Neuronal stem cell (in vitro differentiated cells): ENCODE measurements around the gene PAPOLB.

Experiments used
- DNase-seq: peaks from one replicate; pipeline ENCODE4 v3.0.0-alpha.2; 2013; ENCODE audit warnings: low spot score
- H2AFZ ChIP-seq: one replicate; pipeline ENCODE4 v1.6.1; 2013; ENCODE audit warnings: mild to moderate bottlenecking, low read length, inconsistent platforms
- H2AK5ac ChIP-seq: 2 replicates; pipeline ENCODE4 v1.6.1; 2013; ENCODE audit warnings: low read depth, mild to moderate bottlenecking, inconsistent platforms, low read length, moderate library complexity, mixed read lengths
- H2BK120ac ChIP-seq: 2 replicates; pipeline ENCODE4 v1.6.1; 2013; ENCODE audit warnings: low read depth, mild to moderate bottlenecking, inconsistent platforms, low read length, moderate library complexity, mixed read lengths
- H2BK12ac ChIP-seq: one replicate; pipeline ENCODE4 v1.6.1; 2013; ENCODE audit warnings: low read length, inconsistent platforms
- H2BK15ac ChIP-seq: 2 replicates; pipeline ENCODE4 v1.6.1; 2013; ENCODE audit warnings: mild to moderate bottlenecking, low read length, inconsistent platforms, mixed read lengths
- H2BK5ac ChIP-seq: one replicate; pipeline ENCODE4 v1.6.1; 2013; ENCODE audit warnings: inconsistent platforms, mild to moderate bottlenecking, low read length, moderate library complexity
- H3K14ac ChIP-seq: one replicate; pipeline ENCODE4 v1.6.1; 2013; ENCODE audit warnings: low read length, inconsistent platforms
- H3K18ac ChIP-seq: 2 replicates; pipeline ENCODE4 v1.6.1; 2013; ENCODE audit warnings: low read length, inconsistent platforms
- H3K23ac ChIP-seq: 2 replicates; pipeline ENCODE4 v1.6.1; 2013; ENCODE audit warnings: low read depth, mild to moderate bottlenecking, mixed read lengths, low read length, inconsistent platforms; ENCODE audit not compliant: poor library complexity
- H3K27ac ChIP-seq: replicated peaks from 3 replicates; pipeline ENCODE4 v1.5.1; 2013; ENCODE audit warnings: low read length, inconsistent platforms
- H3K27me3 ChIP-seq, 3 experiments: 2 replicates each; pipeline ENCODE4 v1.6.1; 2013; ENCODE audit warnings: low read length in 3 of 3, mild to moderate bottlenecking in 2 of 3, inconsistent platforms in 1 of 3, low read depth in 1 of 3, mixed read lengths in 1 of 3, moderate library complexity in 1 of 3; ENCODE audit not compliant: control insufficient read depth in 3 of 3, insufficient read depth in 3 of 3
- H3K36me3 ChIP-seq, 2 donors: replicated peaks in 1 of 2; 2 replicates each; pipeline ENCODE4 v1.6.1; 2013; ENCODE audit warnings: low read length in 2 of 2; ENCODE audit not compliant: control insufficient read depth in 2 of 2, insufficient read depth in 2 of 2
- H3K4ac ChIP-seq: 2 replicates; pipeline ENCODE4 v1.6.1; 2013; ENCODE audit warnings: inconsistent platforms, mild to moderate bottlenecking, low read length, moderate library complexity
- H3K4me1 ChIP-seq, 2 donors: 1 replicate in 1 of 2; 2 replicates in 1 of 2; pipeline ENCODE4 v1.6.1; 2013; ENCODE audit warnings: low read length in 2 of 2, low read depth in 1 of 2; ENCODE audit not compliant: control insufficient read depth in 2 of 2, insufficient read depth in 1 of 2
- H3K4me2 ChIP-seq: one replicate; pipeline ENCODE4 v1.6.1; 2013; ENCODE audit warnings: mild to moderate bottlenecking, low read length, inconsistent platforms; ENCODE audit not compliant: insufficient read depth, poor library complexity, severe bottlenecking
- H3K4me3 ChIP-seq, 2 donors: 2 replicates each; pipeline ENCODE4 v1.5.1; 2013; ENCODE audit warnings: low read length in 2 of 2, mild to moderate bottlenecking in 2 of 2, inconsistent platforms in 1 of 2, moderate library complexity in 1 of 2
- H3K79me1 ChIP-seq: one replicate; pipeline ENCODE4 v1.6.1; 2013; ENCODE audit warnings: low read depth, mild to moderate bottlenecking, inconsistent platforms, low read length, moderate library complexity
- H3K9ac ChIP-seq: one replicate; pipeline ENCODE4 v1.6.1; 2013; ENCODE audit warnings: mild to moderate bottlenecking, low read depth, low read length, inconsistent platforms; ENCODE audit not compliant: poor library complexity
- H3K9me3 ChIP-seq, 2 donors: replicated peaks in 1 of 2; 2 replicates each; pipeline versions ENCODE3 to v1.6.1; 2013; ENCODE audit warnings: low read length in 2 of 2, mild to moderate bottlenecking in 2 of 2, inconsistent platforms in 1 of 2, low read depth in 1 of 2, mixed read lengths in 1 of 2, moderate library complexity in 1 of 2; ENCODE audit not compliant: control insufficient read depth in 2 of 2, insufficient read depth in 1 of 2
- H4K8ac ChIP-seq: one replicate; pipeline ENCODE4 v1.6.1; 2013; ENCODE audit warnings: low read depth, mild to moderate bottlenecking, inconsistent platforms, low read length, moderate library complexity
- H4K91ac ChIP-seq: one replicate; pipeline ENCODE4 v1.6.1; 2013; ENCODE audit warnings: low read length, low read depth, mild to moderate bottlenecking, inconsistent platforms; ENCODE audit not compliant: poor library complexity
- WGBS, 2 donors: extraction: QIAGEN DNeasy Blood & Tissue Kit; methylation state at CpG; one replicate each; pipeline ENCODE4 v1.1.7; 2013; ENCODE audit warnings: missing lambda C conversion rate in 2 of 2, mixed read lengths in 1 of 2; ENCODE audit not compliant: insufficient read length in 2 of 2, insufficient replicate concordance in 1 of 2; ENCODE audit errors: extremely low coverage in 2 of 2; 5-methylcytosine and 5-hydroxymethylcytosine counted together

PAPOLB gene

DNA sequence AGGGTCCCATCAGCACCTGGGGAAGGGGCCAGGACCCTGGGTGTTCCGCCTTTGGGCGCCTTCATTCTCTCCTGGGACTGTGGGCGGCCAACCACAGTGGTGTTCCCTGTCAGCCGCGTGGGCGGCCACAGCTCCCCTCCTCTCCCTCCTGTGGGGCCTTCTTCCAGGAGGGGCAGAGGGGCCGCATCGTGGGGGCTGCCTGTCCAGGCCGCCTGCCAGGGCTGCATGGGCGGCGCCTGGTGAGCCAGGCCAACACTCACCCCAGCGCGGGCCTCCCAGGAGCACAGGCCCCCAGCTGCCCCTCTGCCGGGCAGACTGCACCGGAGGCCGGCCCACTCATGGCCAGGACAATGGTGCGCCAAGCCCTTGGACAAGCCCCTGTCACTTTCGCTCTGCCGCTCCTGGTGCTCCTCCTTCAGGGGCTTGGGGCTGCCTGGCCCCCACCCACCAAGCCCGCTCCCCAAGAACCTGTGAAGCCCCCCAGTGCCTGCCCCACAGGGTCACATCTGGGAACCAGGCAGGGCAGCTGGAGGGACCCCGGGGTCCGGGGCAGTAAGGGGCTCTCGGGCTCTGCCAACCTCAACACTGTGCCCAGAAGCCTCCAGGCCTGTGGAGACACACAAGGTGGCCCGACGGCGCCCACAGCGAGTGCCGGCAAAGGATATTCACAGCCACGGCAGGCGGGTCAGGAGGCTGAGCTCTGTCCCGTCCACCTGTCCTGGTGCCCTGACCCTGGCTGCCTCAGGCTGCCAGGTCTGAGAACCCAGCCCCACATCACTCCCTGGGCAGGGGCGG is 43.6 kb downstream of the PAPOLB start:
- Histone ChIP-seq H3K27ac (no peak overlapping the region), H2BK120ac (peak overlapping the region; percentile 41), H2AK5ac (peak overlapping the region; percentile 91), H3K27me3 (no peaks in the 10 kb centered on the region), H2BK5ac (peak overlapping the region; percentile 66), H3K4me1 (no peaks in the 10 kb centered on the region), H3K4me3 (no peak overlapping the region), H3K4ac (no peak overlapping the region), H4K91ac (no peak overlapping the region), H3K79me1 (no peaks in the 10 kb centered on the region), H3K23ac (no peak overlapping the region), H3K4me2 (no peak overlapping the region), H3K36me3 (no peaks in the 10 kb centered on the region), H4K8ac (no peak overlapping the region), H2AFZ (no peak overlapping the region), H2BK15ac (no peak overlapping the region), H3K9me3 (no peaks in the 10 kb centered on the region), H3K9ac (no peak overlapping the region), H2BK12ac (no peak overlapping the region), H3K14ac (no peak overlapping the region), H3K18ac (peak overlapping the region; percentile 87)
- DNase-seq, result no peak
- no CpG with 5 or more reads among the region's 32 CpGs for WGBS, 2 donors

DNA sequence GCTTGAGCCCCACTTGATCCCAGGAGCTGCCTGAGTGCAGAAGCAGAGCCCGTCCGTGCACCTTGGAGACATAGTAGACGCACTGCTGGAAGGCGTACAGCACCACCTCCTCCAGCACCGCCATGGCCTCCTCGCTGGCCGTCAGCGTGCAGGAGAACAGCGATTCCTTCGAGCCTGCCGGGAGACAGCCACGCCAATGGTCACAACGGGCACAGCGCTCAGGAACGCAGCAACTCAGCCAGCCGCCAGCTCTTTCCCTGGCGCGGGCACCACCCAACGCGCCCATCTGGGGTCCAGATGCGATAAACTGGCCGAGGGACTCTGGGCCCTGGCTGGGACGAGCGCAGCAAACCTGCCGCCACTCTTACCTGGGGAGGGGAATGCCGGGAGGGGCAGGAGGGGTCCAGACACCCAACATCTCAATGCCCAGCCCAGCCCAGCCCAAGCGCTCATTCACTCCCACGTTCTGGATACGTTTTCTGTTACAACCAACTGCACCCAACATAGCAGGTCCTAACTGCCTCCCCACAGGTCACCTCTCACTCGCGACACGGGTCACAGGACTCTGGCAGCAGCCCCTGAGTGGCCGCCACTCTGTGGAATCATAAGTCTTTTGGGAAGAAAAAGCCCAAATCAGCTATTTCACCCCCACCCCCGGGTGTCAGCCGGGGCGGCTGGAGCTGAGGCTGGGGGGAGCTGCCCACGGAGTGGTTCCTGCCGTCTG is 44.5 kb downstream of the PAPOLB start:
- H3K4me1 ChIP-seq, result no peaks in the 10 kb centered on the region
- no peaks in the 10 kb centered on the region for H3K79me1 ChIP-seq
- no peak overlapping the region for H2BK12ac ChIP-seq
- no peaks in the 10 kb centered on the region for H3K9me3 ChIP-seq
- H4K8ac ChIP-seq, result peak overlapping the region; percentile 43
- no peak for DNase-seq
- no peak overlapping the region for H3K27ac ChIP-seq
- no peaks in the 10 kb centered on the region for H3K27me3 ChIP-seq
- H3K4me2 ChIP-seq, result no peak overlapping the region
- H2AK5ac ChIP-seq, result peak overlapping the region; percentile 91
- no peak overlapping the region for H3K9ac ChIP-seq
- H3K18ac ChIP-seq, result peak overlapping the region; percentile 87
- no peak overlapping the region for H2BK120ac ChIP-seq
- H3K4me3 ChIP-seq, result no peak overlapping the region
- H2AFZ ChIP-seq, result no peak overlapping the region
- peak overlapping the region; percentile 87 for H2BK5ac ChIP-seq
- WGBS, 2 donors, result no CpG with 5 or more reads among the region's 38 CpGs
- no peak overlapping the region for H4K91ac ChIP-seq
- peak overlapping the region; percentile 58 for H2BK15ac ChIP-seq
- peak overlapping the region; percentile 71 for H3K14ac ChIP-seq
- no peaks in the 10 kb centered on the region for H3K36me3 ChIP-seq
- H3K23ac ChIP-seq, result peak overlapping the region; percentile 85
- H3K4ac ChIP-seq, result no peak overlapping the region

GRCh38 chr7:4816419-4817080 is 45.3 kb downstream of the PAPOLB start:
- Histone ChIP-seq H3K9ac (no peak overlapping the region), H3K14ac (peak overlapping the region; percentile 71), H2BK5ac (peak overlapping the region; percentile 87), H4K8ac (no peak overlapping the region), H2BK15ac (no peak overlapping the region), H3K4me1 (no peaks in the 10 kb centered on the region), H3K23ac (peak overlapping the region; percentile 65), H2BK120ac (peak overlapping the region; percentile 54), H3K27me3 (no peaks in the 10 kb centered on the region), H2AK5ac (peak overlapping the region; percentile 92), H2AFZ (no peak overlapping the region), H3K4me2 (no peak overlapping the region), H3K79me1 (no peaks in the 10 kb centered on the region), H3K27ac (no peak overlapping the region), H3K4me3 (no peak overlapping the region), H3K18ac (peak overlapping the region; percentile 80), H3K4ac (peak overlapping the region; percentile 37), H3K9me3 (no peaks in the 10 kb centered on the region), H3K36me3 (peaks cover 0 to 4% of the 10 kb centered on the region in 2 donors), H4K91ac (peak overlapping the region; percentile 89), H2BK12ac (no peak overlapping the region)
- WGBS, 2 donors, result no CpG with 5 or more reads among the region's 26 CpGs
- DNase-seq, result no peak
